ENCODE data around the gene FAM135A.

DNA sequence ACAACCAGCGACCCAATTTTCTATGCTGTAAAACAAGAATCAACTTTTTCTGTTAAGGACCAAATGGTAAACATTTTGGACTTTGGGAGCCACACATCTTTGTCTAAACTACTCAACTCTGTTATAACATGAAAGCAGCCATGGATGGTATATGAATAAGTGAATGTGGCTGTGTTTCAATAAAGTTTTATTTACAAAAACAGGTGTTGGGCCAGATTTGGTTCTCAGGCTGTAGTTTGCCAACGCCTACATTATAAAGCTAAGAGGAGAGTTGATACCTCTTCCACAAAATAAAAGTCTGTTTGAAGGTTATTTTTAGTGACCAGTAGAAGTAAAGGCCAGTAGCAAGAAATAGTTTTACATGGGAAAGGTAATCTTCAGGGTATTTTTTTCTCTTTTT is 93.0 kb downstream of the FAM135A start:
- TF ChIP-seq, protein P1, sequence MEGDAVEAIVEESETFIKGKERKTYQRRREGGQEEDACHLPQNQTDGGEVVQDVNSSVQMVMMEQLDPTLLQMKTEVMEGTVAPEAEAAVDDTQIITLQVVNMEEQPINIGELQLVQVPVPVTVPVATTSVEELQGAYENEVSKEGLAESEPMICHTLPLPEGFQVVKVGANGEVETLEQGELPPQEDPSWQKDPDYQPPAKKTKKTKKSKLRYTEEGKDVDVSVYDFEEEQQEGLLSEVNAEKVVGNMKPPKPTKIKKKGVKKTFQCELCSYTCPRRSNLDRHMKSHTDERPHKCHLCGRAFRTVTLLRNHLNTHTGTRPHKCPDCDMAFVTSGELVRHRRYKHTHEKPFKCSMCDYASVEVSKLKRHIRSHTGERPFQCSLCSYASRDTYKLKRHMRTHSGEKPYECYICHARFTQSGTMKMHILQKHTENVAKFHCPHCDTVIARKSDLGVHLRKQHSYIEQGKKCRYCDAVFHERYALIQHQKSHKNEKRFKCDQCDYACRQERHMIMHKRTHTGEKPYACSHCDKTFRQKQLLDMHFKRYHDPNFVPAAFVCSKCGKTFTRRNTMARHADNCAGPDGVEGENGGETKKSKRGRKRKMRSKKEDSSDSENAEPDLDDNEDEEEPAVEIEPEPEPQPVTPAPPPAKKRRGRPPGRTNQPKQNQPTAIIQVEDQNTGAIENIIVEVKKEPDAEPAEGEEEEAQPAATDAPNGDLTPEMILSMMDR (IDR thresholded peaks at IDR 0.05), result no peak
- no peak for TF ChIP-seq POLR2A (IDR thresholded peaks at IDR 0.05)
